Stimulated activated naive B cell treated with anti-CD40 and anti-IgM and Interleukin-4, amounts not matched to agents 10 μg/mL and 1 μg/mL and 100 μg/mL, for 72 hours (primary cell): ENCODE data around the gene CASD1.

ENCODE experiments used
- ATAC-seq, 2 donors: fragments of 150-1000 bp; cut with Tn5 transposase; replicated peaks; 2 replicates each; pipeline ENCODE4 v1.10.0; 2021; ENCODE audit warnings: moderate library complexity in 1 of 2
- DNase-seq: peaks from one replicate; pipeline ENCODE4 v3.0.0; 2021
- H3K27ac Mint-ChIP-seq: one replicate; pipeline ENCODE4 v1.8.0; 2022; ENCODE audit warnings: mild to moderate bottlenecking, mixed read lengths
- H3K27me3 Mint-ChIP-seq, 2 donors: one replicate each; pipeline ENCODE4 v1.8.0; 2022; ENCODE audit warnings: mixed read lengths in 2 of 2
- H3K36me3 Mint-ChIP-seq, 2 donors: one replicate each; pipeline ENCODE4 v1.8.0; 2022; ENCODE audit warnings: mixed read lengths in 2 of 2, mild to moderate bottlenecking in 1 of 2
- H3K4me1 Mint-ChIP-seq, 2 donors: one replicate each; pipeline ENCODE4 v1.8.0; 2022; ENCODE audit warnings: mixed read lengths in 2 of 2, mild to moderate bottlenecking in 1 of 2
- H3K4me3 Mint-ChIP-seq, 2 donors: one replicate each; pipeline ENCODE4 v1.8.0; 2022; ENCODE audit warnings: mild to moderate bottlenecking in 2 of 2, mixed read lengths in 2 of 2, moderate library complexity in 1 of 2
- H3K9me3 Mint-ChIP-seq, 2 donors: one replicate each; pipeline ENCODE4 v1.8.0; 2022; ENCODE audit warnings: mixed read lengths in 2 of 2, mild to moderate bottlenecking in 1 of 2

Gene CASD1

DNA sequence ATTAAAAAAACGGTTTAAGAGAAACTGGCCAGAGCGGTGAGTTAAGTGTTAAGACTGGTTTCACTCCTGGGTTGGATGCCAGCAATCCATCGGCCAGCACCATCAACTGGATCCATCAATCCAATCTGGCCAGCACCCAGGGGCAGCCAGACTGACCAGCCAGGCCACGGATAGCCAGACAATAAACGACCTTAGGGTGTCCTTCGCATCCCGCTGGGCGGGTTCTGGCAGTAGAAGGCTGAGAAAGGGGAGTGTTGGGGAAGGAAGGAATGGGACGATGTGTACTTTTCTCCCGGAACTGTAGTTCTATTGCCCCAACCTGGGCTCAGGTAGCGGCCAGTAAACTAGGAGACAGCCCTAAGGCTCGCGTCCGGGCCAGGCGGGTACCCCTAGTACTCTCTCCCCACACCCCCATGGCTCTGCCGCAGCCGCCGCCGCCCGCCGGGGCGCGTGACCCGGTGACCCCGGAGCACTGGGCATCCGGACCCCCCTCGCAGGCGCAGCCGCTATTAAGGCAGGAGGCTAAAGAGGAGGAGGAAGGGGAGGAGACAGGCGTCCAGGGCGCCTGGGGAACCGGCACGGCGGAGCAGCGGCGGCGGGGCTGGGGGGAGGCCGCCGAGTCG is at the start of gene CASD1:
Gene CASD1 (plus strand): TSS at position 546 of the 623 bp plus-strand sequence. CDS start 276 bp downstream, outside the sequence.
- ATAC-seq: peak; percentile 78 to 81
- Mint-ChIP-seq H3K36me3 (peaks cover 0 to 3% of the 10 kb centered on the region in 2 donors), H3K27me3 (no peaks in the 10 kb centered on the region), H3K4me3 (peak within 1 kb of the TSS; percentile 86 to 89), H3K9me3 (no peaks in the 10 kb centered on the region), H3K4me1 (peaks cover 24 to 27% of the 10 kb centered on the region in 2 donors), H3K27ac (peak within 1 kb of the TSS; percentile 95)
- peak; percentile 63 for DNase-seq

DNA sequence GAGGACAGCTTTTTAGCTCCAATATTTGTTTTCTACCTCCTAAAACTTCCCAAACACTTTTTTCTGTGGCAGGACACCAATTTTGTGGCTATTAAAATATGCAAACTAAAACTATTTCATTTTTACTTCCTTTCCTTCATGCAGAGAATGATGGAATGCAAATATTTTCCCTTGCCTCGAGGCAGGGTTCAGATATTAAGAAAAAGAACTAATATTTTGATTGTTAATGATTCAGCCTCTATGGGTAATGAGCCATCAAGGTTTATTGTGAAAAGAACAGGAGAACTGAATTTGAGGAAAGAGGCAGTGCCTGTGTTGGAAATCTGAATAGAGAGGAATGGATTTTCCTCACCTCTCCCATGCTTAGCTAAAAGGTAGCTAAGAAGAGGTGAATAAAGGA is 43.1 kb upstream of the CASD1 start:
- H3K4me1 Mint-ChIP-seq: no peaks in the 10 kb centered on the region
- H3K36me3 Mint-ChIP-seq: no peaks in the 10 kb centered on the region
- DNase-seq (no peak), ATAC-seq (no peak)
- no peak overlapping the region for H3K4me3 Mint-ChIP-seq
- H3K9me3 Mint-ChIP-seq: peaks cover 4 to 5% of the 10 kb centered on the region in 2 donors
- peaks cover 6 to 11% of the 10 kb centered on the region in 2 donors for H3K27me3 Mint-ChIP-seq
- no peak overlapping the region for H3K27ac Mint-ChIP-seq

DNA sequence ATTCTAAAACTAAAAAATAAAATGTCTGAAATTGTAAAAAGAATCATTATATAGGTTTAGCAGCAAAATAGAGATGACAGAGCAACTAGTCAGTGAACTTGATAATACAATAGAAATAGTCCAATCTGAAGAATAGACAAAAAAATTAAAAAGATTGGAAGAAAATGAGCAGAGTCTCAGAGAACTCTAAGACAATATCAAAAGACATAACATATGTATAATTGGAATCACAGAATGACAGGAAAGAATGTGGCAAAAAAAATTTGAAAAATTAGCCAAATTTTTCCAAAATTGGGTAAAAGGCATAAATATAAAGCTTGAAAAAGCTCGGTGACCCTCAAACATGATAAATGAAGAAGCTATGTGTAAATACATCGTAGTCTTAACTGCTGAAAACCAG is 38.0 kb upstream of the CASD1 start:
- DNase-seq (no peak), ATAC-seq (no peak)
- no peak overlapping the region for H3K27ac Mint-ChIP-seq
- peaks cover 9 to 12% of the 10 kb centered on the region in 2 donors for H3K27me3 Mint-ChIP-seq
- no peaks in the 10 kb centered on the region for H3K36me3 Mint-ChIP-seq
- H3K4me1 Mint-ChIP-seq: no peaks in the 10 kb centered on the region
- no peak overlapping the region for H3K4me3 Mint-ChIP-seq
- peaks cover 2 to 8% of the 10 kb centered on the region in 2 donors for H3K9me3 Mint-ChIP-seq

DNA sequence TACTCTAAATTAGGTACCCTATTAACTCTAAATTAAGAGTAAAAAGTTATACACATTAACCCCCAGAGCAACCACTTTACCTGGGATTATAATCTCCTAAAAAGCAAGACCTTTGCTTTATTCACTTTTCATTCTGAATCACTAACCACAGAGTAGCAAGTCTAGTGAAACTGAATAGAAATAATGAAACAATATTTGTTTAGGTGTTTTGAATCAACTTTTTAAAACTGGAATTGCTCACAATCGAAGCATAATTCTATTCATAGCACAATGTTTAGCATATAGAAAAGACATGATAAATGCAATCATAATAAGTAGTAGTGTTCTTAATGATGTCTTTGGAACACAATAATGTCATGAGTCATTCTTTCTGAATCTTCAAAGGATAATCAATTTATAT is 37.0 kb upstream of the CASD1 start:
- DNase-seq: no peak
- Mint-ChIP-seq H3K27me3 (peaks cover 13 to 16% of the 10 kb centered on the region in 2 donors), H3K27ac (no peak overlapping the region), H3K36me3 (no peaks in the 10 kb centered on the region), H3K4me1 (no peaks in the 10 kb centered on the region), H3K9me3 (peaks cover 2 to 8% of the 10 kb centered on the region in 2 donors), H3K4me3 (no peak overlapping the region)
- no peak for ATAC-seq

DNA sequence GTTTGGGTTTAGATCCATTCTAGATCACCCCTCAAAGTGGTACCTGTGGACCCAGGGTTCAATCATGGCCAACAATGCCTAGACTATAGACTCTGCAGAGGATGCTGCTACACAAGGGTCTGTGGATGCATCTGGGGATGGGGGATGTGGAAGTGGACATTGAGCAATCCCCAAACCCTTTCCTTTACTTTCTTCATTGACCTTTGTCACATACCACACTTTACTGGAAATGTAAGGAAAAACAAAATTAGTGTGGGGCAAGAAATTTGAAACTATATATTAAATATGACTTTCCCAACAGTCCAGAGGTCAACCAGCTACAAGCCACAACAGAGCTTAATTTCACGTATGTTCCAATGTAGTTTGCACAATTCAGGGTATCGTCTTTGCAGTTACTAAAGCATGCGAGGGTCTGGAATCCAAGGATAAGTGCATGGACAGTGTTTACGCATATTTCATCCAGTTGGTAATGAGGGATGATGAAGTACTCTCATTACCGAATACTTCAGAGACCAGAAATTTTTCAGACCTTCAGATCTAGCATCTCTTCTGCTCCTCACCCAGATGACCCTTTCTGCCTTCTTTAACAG is 33.3 kb upstream of the CASD1 start:
- no peak for ATAC-seq
- no peak overlapping the region for H3K27ac Mint-ChIP-seq
- no peak overlapping the region for H3K4me3 Mint-ChIP-seq
- H3K27me3 Mint-ChIP-seq: peaks cover 8 to 22% of the 10 kb centered on the region in 2 donors
- no peaks in the 10 kb centered on the region for H3K4me1 Mint-ChIP-seq
- H3K9me3 Mint-ChIP-seq: peaks cover 2 to 3% of the 10 kb centered on the region in 2 donors
- no peaks in the 10 kb centered on the region for H3K36me3 Mint-ChIP-seq
- DNase-seq: no peak

DNA sequence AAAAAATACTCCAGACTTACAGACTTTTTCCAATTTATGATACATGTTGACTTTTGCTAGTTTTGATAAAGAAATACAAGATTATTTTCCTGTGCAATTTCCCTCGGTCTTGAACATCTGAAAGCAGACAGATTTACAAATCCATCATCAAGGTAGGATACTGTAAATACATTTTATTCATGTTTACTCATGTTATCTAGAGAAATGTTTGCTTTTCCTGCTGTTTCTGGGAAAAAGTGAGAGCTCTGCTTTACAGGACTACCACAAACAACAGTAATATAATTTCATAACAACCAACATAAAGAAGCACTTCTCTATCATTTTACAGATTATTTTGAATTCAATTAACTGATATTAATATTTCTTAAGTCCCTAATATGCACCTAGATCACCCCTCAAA is 31.7 kb upstream of the CASD1 start:
- no peaks in the 10 kb centered on the region for H3K4me1 Mint-ChIP-seq
- ATAC-seq (no peak), DNase-seq (no peak)
- no peaks in the 10 kb centered on the region for H3K9me3 Mint-ChIP-seq
- H3K27me3 Mint-ChIP-seq: peaks cover 8 to 22% of the 10 kb centered on the region in 2 donors
- no peaks in the 10 kb centered on the region for H3K36me3 Mint-ChIP-seq
- H3K4me3 Mint-ChIP-seq: no peak overlapping the region
- no peak overlapping the region for H3K27ac Mint-ChIP-seq

DNA sequence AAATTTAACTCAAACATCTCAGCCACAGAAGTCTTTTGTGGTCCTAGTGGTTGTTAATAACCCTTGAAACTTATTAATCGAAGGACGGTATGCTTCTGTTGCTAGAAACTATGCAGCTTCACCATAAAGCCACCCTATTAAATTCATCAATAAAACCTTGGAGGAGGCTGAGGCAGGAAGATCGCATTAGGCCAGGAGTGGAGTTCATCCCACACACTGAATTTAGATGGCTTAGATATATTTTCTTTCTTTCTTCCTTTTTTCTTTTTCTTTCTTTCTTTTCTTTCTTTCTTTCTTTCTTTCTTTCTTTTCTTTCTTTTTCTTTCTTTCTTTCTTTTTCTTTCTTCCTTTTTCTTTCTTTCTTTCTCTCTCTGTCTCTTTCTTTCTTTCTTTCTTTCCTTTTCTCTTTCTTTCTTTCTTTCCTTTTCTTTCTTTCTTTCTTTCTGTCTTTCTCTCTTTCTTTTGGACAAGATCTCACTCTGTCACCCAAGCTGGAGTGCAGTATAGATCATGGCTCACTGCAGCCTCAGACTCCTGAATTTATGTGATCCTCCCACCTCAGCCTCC is 30.9 kb upstream of the CASD1 start:
- Mint-ChIP-seq H3K4me3 (no peak overlapping the region), H3K4me1 (no peaks in the 10 kb centered on the region), H3K9me3 (no peaks in the 10 kb centered on the region), H3K27ac (no peak overlapping the region), H3K27me3 (peaks cover 11 to 27% of the 10 kb centered on the region in 2 donors), H3K36me3 (no peaks in the 10 kb centered on the region)
- ATAC-seq: no peak
- no peak for DNase-seq

DNA sequence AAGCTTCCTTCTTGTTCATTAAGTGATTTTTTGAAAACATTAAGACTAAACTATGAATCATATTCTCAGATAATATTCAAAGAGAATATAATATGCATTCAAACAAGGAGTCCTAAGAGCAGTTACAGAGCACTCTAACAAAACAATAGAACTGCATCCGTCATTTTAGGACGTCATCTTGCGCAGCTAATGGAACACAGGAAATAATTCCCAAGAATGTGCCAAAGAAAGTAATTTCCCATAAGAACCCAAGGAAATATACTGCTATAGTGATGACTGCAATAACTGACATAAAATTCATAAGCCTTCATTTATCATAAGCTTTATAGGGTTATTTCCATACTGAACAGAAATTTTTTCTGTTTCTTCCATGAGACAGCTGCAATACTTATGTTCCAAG is 28.3 kb upstream of the CASD1 start:
- Mint-ChIP-seq H3K36me3 (no peaks in the 10 kb centered on the region), H3K4me3 (no peak overlapping the region), H3K4me1 (no peaks in the 10 kb centered on the region), H3K27me3 (peaks cover 18 to 40% of the 10 kb centered on the region in 2 donors), H3K27ac (no peak overlapping the region), H3K9me3 (no peaks in the 10 kb centered on the region)
- DNase-seq: no peak
- ATAC-seq: no peak

DNA sequence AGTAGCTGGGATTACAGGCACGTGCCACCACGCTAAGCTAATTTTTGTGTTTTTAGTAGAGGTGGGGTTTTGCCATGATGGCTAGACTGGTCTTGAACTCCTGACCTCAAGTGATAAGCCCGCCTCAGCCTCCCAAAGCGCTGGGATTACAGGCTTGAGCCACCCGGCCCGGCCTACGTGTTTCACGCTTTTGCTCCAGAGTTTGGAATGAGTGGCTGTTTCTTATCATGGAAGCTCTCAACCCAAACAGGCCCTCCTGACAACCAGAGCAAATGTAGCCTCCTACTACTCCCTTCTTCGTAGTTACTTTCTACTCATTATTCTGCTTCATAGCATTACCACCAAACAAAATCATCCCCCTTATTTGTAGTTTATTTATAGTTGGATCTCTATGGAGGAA is 26.8 kb upstream of the CASD1 start:
- DNase-seq (no peak), ATAC-seq (no peak)
- Mint-ChIP-seq H3K27ac (no peak overlapping the region), H3K9me3 (no peaks in the 10 kb centered on the region), H3K27me3 (peaks cover 17 to 47% of the 10 kb centered on the region in 2 donors), H3K4me3 (no peak overlapping the region), H3K4me1 (no peaks in the 10 kb centered on the region), H3K36me3 (no peaks in the 10 kb centered on the region)

DNA sequence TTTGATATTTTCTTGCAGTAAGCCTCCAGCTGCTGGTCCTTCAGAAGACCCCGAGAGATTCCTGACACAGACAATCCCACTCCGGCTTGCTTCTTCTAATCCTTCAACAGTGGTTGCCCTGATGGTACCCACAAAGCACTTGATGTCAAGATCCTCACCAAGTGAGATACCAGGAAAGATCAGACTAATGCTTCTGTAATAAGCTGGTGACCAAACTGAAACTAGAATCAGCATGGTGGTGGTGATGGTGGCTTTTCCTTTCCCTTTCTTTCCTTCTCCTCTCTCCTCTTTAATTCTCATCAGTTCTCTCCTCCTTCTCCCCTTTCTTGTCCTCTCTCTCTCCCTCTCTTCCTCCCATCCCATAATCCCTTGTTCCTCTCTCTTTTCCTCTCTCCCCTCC is 25.8 kb upstream of the CASD1 start:
- H3K4me1 Mint-ChIP-seq: no peaks in the 10 kb centered on the region
- H3K9me3 Mint-ChIP-seq: no peaks in the 10 kb centered on the region
- no peaks in the 10 kb centered on the region for H3K36me3 Mint-ChIP-seq
- ATAC-seq: no peak
- H3K27ac Mint-ChIP-seq: no peak overlapping the region
- no peak overlapping the region for H3K4me3 Mint-ChIP-seq
- H3K27me3 Mint-ChIP-seq: peaks cover 23 to 56% of the 10 kb centered on the region in 2 donors
- no peak for DNase-seq

DNA sequence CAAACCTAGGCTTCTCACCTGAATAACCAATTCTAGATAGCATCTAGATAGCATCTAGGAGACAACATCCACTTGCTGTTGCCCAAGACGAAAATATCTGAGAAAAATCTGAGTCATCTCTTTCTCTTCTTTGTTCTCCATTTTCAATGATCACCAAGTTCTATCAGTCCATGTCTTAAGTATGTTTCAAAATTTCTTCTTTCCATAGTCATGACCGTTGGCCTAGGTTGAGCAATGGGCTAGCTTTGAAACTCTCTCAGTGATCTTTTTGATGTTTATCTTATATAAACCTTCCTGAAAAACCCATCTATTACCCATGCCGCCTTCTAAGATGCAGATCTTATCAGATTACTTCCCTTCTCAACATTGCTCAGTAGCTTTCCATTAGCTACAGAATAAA is 23.4 kb upstream of the CASD1 start:
- Mint-ChIP-seq H3K36me3 (no peaks in the 10 kb centered on the region), H3K4me3 (no peak overlapping the region), H3K27me3 (peaks cover 22 to 45% of the 10 kb centered on the region in 2 donors), H3K4me1 (no peaks in the 10 kb centered on the region), H3K27ac (no peak overlapping the region), H3K9me3 (no peaks in the 10 kb centered on the region)
- DNase-seq (no peak), ATAC-seq (no peak)

DNA sequence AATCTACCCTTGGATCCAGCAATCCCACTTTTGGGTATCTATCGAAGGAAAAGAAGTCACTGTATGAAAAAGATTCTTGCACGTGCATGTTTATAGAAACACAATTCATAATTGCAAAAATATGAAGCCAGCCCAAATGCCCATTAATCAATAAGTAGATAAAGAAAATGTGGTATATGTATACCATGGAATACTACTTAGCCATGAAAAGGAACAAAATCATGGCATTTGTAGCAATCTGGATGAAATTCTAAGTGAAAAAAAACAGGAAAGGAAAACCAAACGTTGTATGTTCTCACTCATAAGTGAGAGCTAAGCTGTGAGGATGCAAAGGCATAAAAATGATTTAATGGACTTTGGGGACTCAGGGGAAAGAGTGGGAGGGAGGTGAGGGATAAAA is 18.2 kb upstream of the CASD1 start:
- Mint-ChIP-seq H3K4me1 (peaks cover 4 to 5% of the 10 kb centered on the region in 2 donors), H3K27me3 (peaks cover 12 to 26% of the 10 kb centered on the region in 2 donors), H3K36me3 (no peaks in the 10 kb centered on the region), H3K4me3 (no peak overlapping the region), H3K9me3 (no peaks in the 10 kb centered on the region), H3K27ac (no peak overlapping the region)
- no peak for DNase-seq
- no peak for ATAC-seq

DNA sequence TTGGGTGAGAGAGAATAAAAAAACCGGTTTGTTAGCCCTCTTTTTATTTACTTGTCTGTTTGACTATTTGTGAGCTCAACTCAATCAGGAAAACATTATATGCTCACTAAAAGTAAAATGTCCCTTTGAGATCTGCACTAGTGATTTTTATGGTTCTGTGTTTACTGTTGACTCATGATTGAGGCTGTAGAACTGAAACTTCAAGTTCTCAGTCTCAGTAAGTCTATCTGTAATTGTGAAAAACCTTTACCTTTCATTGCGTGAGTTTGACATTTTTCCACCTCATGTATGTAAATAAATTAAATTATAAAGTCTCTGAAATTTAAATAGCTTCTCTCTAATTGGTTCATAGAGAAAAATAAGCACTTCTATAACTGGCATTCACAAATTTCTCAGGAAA is 17.0 kb upstream of the CASD1 start:
- H3K27me3 Mint-ChIP-seq: peaks cover 16 to 22% of the 10 kb centered on the region in 2 donors
- H3K4me1 Mint-ChIP-seq: peaks cover 4 to 5% of the 10 kb centered on the region in 2 donors
- H3K9me3 Mint-ChIP-seq: peaks cover 0 to 2% of the 10 kb centered on the region in 2 donors
- ATAC-seq (peak; percentile 76 to 80), DNase-seq (no peak)
- no peak overlapping the region for H3K27ac Mint-ChIP-seq
- peaks cover 0 to 6% of the 10 kb centered on the region in 2 donors for H3K36me3 Mint-ChIP-seq
- no peak overlapping the region for H3K4me3 Mint-ChIP-seq

DNA sequence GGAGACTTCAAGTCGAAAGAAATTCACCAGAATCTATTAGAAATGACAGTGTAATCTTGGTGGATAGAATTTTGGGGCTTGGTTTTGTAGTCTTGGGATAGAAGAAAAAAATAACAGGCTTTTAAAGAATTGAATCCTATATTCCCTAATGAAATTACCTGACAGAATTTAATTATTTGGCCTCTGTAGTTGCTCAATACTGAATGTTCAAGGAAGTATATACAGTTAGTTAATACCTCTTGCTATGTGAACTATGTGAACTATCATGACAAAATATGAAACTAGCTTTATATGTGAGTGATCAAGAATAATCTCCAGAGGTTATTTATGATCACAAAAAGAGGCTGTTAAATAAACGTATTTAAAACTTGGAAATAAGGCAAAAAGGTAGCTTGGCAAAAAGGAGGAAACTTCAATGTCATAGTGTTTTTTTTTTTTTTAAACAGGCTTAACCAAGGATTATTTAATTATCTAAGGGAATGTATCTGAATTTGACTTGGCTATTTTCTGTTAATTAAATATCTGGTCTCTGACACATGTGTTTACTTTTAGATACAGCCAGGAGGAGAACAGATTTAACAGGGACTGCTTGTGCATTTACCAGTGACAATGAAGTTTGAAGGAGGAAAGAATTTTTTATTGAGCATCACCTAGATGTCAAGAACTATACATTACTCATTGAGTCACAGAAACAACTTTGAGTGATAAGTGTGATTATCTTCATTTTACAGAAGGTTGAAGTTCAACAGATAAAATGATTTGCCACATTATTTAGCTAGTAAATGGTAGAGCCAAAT is 11.5 kb upstream of the CASD1 start:
- Mint-ChIP-seq H3K36me3 (peaks cover 0 to 6% of the 10 kb centered on the region in 2 donors), H3K4me3 (no peak overlapping the region), H3K4me1 (no peaks in the 10 kb centered on the region), H3K27me3 (peaks cover 16 to 20% of the 10 kb centered on the region in 2 donors), H3K9me3 (peaks cover 0 to 2% of the 10 kb centered on the region in 2 donors), H3K27ac (no peak overlapping the region)
- ATAC-seq (no peak), DNase-seq (no peak)
